ENCODE data around the gene FBXO24.

FBXO24 gene

DNA sequence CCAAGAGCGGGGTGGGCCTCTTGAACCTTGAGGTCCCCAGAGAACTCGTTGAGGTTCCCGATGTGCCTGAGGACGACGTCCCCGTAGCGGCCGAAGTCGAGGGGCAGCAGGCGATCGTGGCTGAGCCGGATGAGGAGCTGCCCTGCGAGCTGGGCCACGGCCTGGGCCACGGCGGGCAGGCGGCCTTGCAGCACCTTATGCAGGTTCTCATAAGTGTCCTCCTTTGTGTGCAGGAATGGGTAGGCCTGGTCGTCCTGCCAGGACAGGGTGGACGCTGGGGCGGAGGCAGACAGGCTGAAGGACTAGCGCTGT, 41.1 kb downstream of the FBXO24 start:
- Histone ChIP-seq H3K9ac (ENCODE audit: low read length) (peak overlapping the region; percentile 67), H3K9me2 (ENCODE audit: low read depth, low read length) (no peaks in the 10 kb centered on the region), H3F3A (ENCODE audit: insufficient read depth, low read length) (no peaks in the 10 kb centered on the region), H3K4me2 (ENCODE audit: low read length) (peak overlapping the region; percentile 74), H4K20me1 (ENCODE audit: insufficient read depth, low read length) (no peaks in the 10 kb centered on the region), H3K79me2 (ENCODE audit: insufficient read depth, low read length) (no peaks in the 10 kb centered on the region), H3K27ac (ENCODE audit: low read depth, low read length, poor library complexity, severe bottlenecking) (no peak overlapping the region), H2AFZ (ENCODE audit: low read length) (no peak overlapping the region), H3K36me3 (ENCODE audit: insufficient read depth, low read length) (no peaks in the 10 kb centered on the region), H3K27me3 (ENCODE audit: insufficient read depth, low read length) (no peaks in the 10 kb centered on the region), H3K4me1 (ENCODE audit: insufficient read depth, low read length, severe bottlenecking) (peaks cover 22% of the 10 kb centered on the region), H3K9me3 (ENCODE audit: low read length) (no peaks in the 10 kb centered on the region), H3K4me3 (ENCODE audit: low read depth, low read length, poor library complexity, severe bottlenecking) (peak overlapping the region; percentile 62)
- TF ChIP-seq, protein P1, sequence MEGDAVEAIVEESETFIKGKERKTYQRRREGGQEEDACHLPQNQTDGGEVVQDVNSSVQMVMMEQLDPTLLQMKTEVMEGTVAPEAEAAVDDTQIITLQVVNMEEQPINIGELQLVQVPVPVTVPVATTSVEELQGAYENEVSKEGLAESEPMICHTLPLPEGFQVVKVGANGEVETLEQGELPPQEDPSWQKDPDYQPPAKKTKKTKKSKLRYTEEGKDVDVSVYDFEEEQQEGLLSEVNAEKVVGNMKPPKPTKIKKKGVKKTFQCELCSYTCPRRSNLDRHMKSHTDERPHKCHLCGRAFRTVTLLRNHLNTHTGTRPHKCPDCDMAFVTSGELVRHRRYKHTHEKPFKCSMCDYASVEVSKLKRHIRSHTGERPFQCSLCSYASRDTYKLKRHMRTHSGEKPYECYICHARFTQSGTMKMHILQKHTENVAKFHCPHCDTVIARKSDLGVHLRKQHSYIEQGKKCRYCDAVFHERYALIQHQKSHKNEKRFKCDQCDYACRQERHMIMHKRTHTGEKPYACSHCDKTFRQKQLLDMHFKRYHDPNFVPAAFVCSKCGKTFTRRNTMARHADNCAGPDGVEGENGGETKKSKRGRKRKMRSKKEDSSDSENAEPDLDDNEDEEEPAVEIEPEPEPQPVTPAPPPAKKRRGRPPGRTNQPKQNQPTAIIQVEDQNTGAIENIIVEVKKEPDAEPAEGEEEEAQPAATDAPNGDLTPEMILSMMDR (IDR thresholded peaks at IDR 0.05; ENCODE audit: low read length), result no peak
- no peak for TF ChIP-seq EZH2 (IDR thresholded peaks at IDR 0.05; ENCODE audit: borderline replicate concordance, low read length)

DNA sequence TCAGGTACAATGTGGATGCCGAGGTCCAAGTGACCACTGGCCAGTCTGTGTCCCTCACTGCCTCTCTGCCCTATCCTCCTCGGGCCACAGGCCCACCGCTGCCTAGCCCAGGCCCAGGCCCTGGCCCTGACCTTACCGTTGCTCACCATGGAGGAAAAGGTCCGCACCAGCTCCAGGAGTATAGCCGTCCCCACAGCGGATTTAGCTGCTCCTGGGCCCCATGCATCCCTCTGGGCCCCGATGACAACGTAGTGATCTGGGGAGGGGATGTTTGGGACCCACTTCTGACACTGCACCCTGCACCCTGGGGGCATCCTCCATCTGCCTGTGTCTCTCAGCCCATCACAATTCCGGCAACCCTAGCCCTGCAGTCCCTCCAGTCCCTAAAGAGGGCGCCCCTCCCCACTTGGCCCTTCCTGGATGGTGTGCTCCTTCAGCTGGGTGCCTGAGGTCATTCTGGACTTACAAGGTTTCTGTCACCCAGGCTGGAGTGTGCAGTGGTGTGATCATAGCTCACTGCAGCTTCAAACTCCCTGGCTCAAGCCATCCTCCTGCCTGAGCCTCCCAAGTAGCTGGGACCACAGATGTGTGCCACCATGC, 43.1 kb downstream of the FBXO24 start:
- Histone ChIP-seq H3K9ac (ENCODE audit: low read length) (peak overlapping the region; percentile 21; the same call in 1 of the 2 replicates), H3K27me3 (ENCODE audit: insufficient read depth, low read length) (no peaks in the 10 kb centered on the region), H3F3A (ENCODE audit: insufficient read depth, low read length) (no peaks in the 10 kb centered on the region), H3K4me1 (ENCODE audit: insufficient read depth, low read length, severe bottlenecking) (peaks cover 36% of the 10 kb centered on the region), H3K36me3 (ENCODE audit: insufficient read depth, low read length) (no peaks in the 10 kb centered on the region), H3K79me2 (ENCODE audit: insufficient read depth, low read length) (no peaks in the 10 kb centered on the region), H4K20me1 (ENCODE audit: insufficient read depth, low read length) (no peaks in the 10 kb centered on the region), H2AFZ (ENCODE audit: low read length) (no peak overlapping the region), H3K4me2 (ENCODE audit: low read length) (peak overlapping the region; percentile 45; the same call in 1 of the 2 replicates), H3K27ac (ENCODE audit: low read depth, low read length, poor library complexity, severe bottlenecking) (no peak overlapping the region), H3K4me3 (ENCODE audit: low read depth, low read length, poor library complexity, severe bottlenecking) (peak overlapping the region; percentile 15), H3K9me2 (ENCODE audit: low read depth, low read length) (no peaks in the 10 kb centered on the region), H3K9me3 (ENCODE audit: low read length) (no peaks in the 10 kb centered on the region)
- TF ChIP-seq EZH2 (IDR thresholded peaks at IDR 0.05; ENCODE audit: borderline replicate concordance, low read length), result no peak
- TF ChIP-seq, protein P1 (IDR thresholded peaks at IDR 0.05; ENCODE audit: low read length), result peak; percentile 88

DNA sequence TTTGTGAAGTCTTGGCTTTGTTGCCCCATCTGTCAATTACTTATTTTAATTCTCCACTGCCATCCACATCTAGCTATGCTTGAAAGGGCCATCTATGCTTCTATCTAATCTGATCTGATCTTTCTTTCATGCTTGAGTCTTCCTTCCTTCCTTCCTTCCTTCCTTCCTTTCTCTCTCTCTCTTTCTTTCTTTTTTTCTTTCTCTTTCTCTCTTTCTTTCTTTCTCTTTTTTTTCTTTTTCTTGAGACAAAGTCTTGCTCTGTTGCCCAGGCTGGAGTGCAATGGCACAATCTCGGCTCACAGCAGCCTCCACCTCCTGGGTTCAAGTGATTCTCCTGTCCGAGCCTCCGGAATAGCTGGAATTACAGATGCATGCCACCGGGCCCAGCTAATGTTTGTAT, 43.9 kb downstream of the FBXO24 start:
- no peaks in the 10 kb centered on the region for H3K27me3 ChIP-seq (ENCODE audit: insufficient read depth, low read length)
- H4K20me1 ChIP-seq (ENCODE audit: insufficient read depth, low read length), result no peaks in the 10 kb centered on the region
- TF ChIP-seq EZH2 (IDR thresholded peaks at IDR 0.05; ENCODE audit: borderline replicate concordance, low read length), result no peak
- TF ChIP-seq, protein P1 (IDR thresholded peaks at IDR 0.05; ENCODE audit: low read length), result no peak
- H3K4me1 ChIP-seq (ENCODE audit: insufficient read depth, low read length, severe bottlenecking), result peaks cover 38% of the 10 kb centered on the region
- H3K9me3 ChIP-seq (ENCODE audit: low read length), result no peaks in the 10 kb centered on the region
- no peak overlapping the region for H3K4me2 ChIP-seq (ENCODE audit: low read length)
- H3K9me2 ChIP-seq (ENCODE audit: low read depth, low read length), result no peaks in the 10 kb centered on the region
- H3K79me2 ChIP-seq (ENCODE audit: insufficient read depth, low read length), result no peaks in the 10 kb centered on the region
- no peaks in the 10 kb centered on the region for H3F3A ChIP-seq (ENCODE audit: insufficient read depth, low read length)
- H3K4me3 ChIP-seq (ENCODE audit: low read depth, low read length, poor library complexity, severe bottlenecking), result no peak overlapping the region
- H2AFZ ChIP-seq (ENCODE audit: low read length), result no peak overlapping the region
- H3K27ac ChIP-seq (ENCODE audit: low read depth, low read length, poor library complexity, severe bottlenecking), result no peak overlapping the region
- no peak overlapping the region for H3K9ac ChIP-seq (ENCODE audit: low read length)
- H3K36me3 ChIP-seq (ENCODE audit: insufficient read depth, low read length), result no peaks in the 10 kb centered on the region

All from OCI-LY1 (cell line).